Measurements from ENCODE around the gene SDC3.

Gene SDC3

GRCh38 chr1:30829889-30830288 lies 78.7 kb downstream of the SDC3 start:
- no peaks in the 10 kb centered on the region for H3K36me3 Mint-ChIP-seq (ENCODE audit: low read depth)
- H3K9me3 Mint-ChIP-seq: no peaks in the 10 kb centered on the region
- peaks cover 45% of the 10 kb centered on the region for H3K27me3 Mint-ChIP-seq
- H3K4me1 Mint-ChIP-seq (ENCODE audit: low read depth): no peaks in the 10 kb centered on the region
- H3K27ac Mint-ChIP-seq: no peak overlapping the region
- H3K4me3 Mint-ChIP-seq: no peak overlapping the region

GRCh38 chr1:30824736-30825429 lies 83.7 kb downstream of the SDC3 start:
- H3K4me1 Mint-ChIP-seq (ENCODE audit: low read depth): peaks cover 12% of the 10 kb centered on the region
- no peak overlapping the region for H3K4me3 Mint-ChIP-seq
- H3K36me3 Mint-ChIP-seq (ENCODE audit: low read depth): no peaks in the 10 kb centered on the region
- no peaks in the 10 kb centered on the region for H3K9me3 Mint-ChIP-seq
- H3K27me3 Mint-ChIP-seq: peaks cover 66% of the 10 kb centered on the region
- H3K27ac Mint-ChIP-seq: no peak overlapping the region

- H3K4me3 Mint-ChIP-seq: peak overlapping the region; percentile 78
- H3K27ac Mint-ChIP-seq: no peak overlapping the region
- peaks cover 67% of the 10 kb centered on the region for H3K27me3 Mint-ChIP-seq
- peaks cover 12% of the 10 kb centered on the region for H3K4me1 Mint-ChIP-seq (ENCODE audit: low read depth)
- no peaks in the 10 kb centered on the region for H3K9me3 Mint-ChIP-seq
- no peaks in the 10 kb centered on the region for H3K36me3 Mint-ChIP-seq (ENCODE audit: low read depth)
Measured at GRCh38 chr1:30823969-30824735, 84.4 kb downstream of the SDC3 start.

GRCh38 chr1:30823627-30823968 lies 85.0 kb downstream of the SDC3 start:
- Mint-ChIP-seq H3K4me3 (no peak overlapping the region), H3K27me3 (peaks cover 63% of the 10 kb centered on the region), H3K27ac (no peak overlapping the region), H3K4me1 (ENCODE audit: low read depth) (peaks cover 12% of the 10 kb centered on the region), H3K36me3 (ENCODE audit: low read depth) (no peaks in the 10 kb centered on the region), H3K9me3 (no peaks in the 10 kb centered on the region)

- H3K36me3 Mint-ChIP-seq (ENCODE audit: low read depth): no peaks in the 10 kb centered on the region
- peaks cover 63% of the 10 kb centered on the region for H3K27me3 Mint-ChIP-seq
- no peaks in the 10 kb centered on the region for H3K9me3 Mint-ChIP-seq
- no peak overlapping the region for H3K4me3 Mint-ChIP-seq
- no peak overlapping the region for H3K27ac Mint-ChIP-seq
- H3K4me1 Mint-ChIP-seq (ENCODE audit: low read depth): peaks cover 12% of the 10 kb centered on the region
Measured at GRCh38 chr1:30822966-30823581, 85.5 kb downstream of the SDC3 start.

- Mint-ChIP-seq H3K36me3 (ENCODE audit: low read depth) (no peaks in the 10 kb centered on the region), H3K4me3 (no peak overlapping the region), H3K9me3 (no peaks in the 10 kb centered on the region), H3K27ac (no peak overlapping the region), H3K4me1 (ENCODE audit: low read depth) (peaks cover 12% of the 10 kb centered on the region), H3K27me3 (peaks cover 69% of the 10 kb centered on the region)
Measured at GRCh38 chr1:30822006-30822405, 86.6 kb downstream of the SDC3 start.

- H3K9me3 Mint-ChIP-seq: no peaks in the 10 kb centered on the region
- H3K4me1 Mint-ChIP-seq (ENCODE audit: low read depth): peaks cover 12% of the 10 kb centered on the region
- H3K4me3 Mint-ChIP-seq: no peak overlapping the region
- H3K36me3 Mint-ChIP-seq (ENCODE audit: low read depth): no peaks in the 10 kb centered on the region
- no peak overlapping the region for H3K27ac Mint-ChIP-seq
- H3K27me3 Mint-ChIP-seq: peaks cover 68% of the 10 kb centered on the region
Measured at GRCh38 chr1:30820299-30820698, 88.3 kb downstream of the SDC3 start.
